Activated CD4-positive, CD25-positive, alpha-beta regulatory T cell treated with anti-CD3 and anti-CD28 coated beads, Interleukin-2, amount 50 U/mL, for 72 hours (primary cell): ENCODE results near the gene AGAP5.

ENCODE experiments used
- DNase-seq: peaks from one replicate; pipeline ENCODE4 v3.0.0; 2021

The AGAP5 gene

GRCh38 chr10:73650537-73651331 is 47.2 kb downstream of the AGAP5 start:
- no peak for DNase-seq

GRCh38 chr10:73649876-73650536 is 47.9 kb downstream of the AGAP5 start:
- DNase-seq, result no peak

GRCh38 chr10:73648975-73649829 is 48.7 kb downstream of the AGAP5 start:
- DNase-seq, result no peak

GRCh38 chr10:73647875-73648651 is 49.8 kb downstream of the AGAP5 start:
- no peak for DNase-seq

- DNase-seq, result peak; percentile 43
These were observed 50.6 kb downstream of the AGAP5 start for GRCh38 chr10:73647211-73647874.

GRCh38 chr10:73646598-73647041 is 51.3 kb downstream of the AGAP5 start:
- no peak for DNase-seq

GRCh38 chr10:73645251-73645650 is 52.7 kb downstream of the AGAP5 start:
- DNase-seq, result no peak

- DNase-seq, result no peak
These were observed 53.1 kb downstream of the AGAP5 start for GRCh38 chr10:73644767-73645166.

- DNase-seq, result no peak
These were observed 53.7 kb downstream of the AGAP5 start for GRCh38 chr10:73644015-73644743.

- no peak for DNase-seq
These were observed 54.5 kb downstream of the AGAP5 start for GRCh38 chr10:73643362-73643761.

- no peak for DNase-seq
These were observed 56.4 kb downstream of the AGAP5 start, which contains the start of gene MYOZ1 for GRCh38 chr10:73641328-73642060. Gene MYOZ1 (minus strand): TSS chr10:73641474. CDS start chr10:73640017, 1,457 bp downstream.

- no peak for DNase-seq
These were observed 58.6 kb downstream of the AGAP5 start for GRCh38 chr10:73639286-73639685.

GRCh38 chr10:73635781-73636180 is 62.1 kb downstream of the AGAP5 start:
- DNase-seq, result no peak

GRCh38 chr10:73634421-73634820 is 63.5 kb downstream of the AGAP5 start:
- DNase-seq, result no peak

- DNase-seq, result no peak
These were observed 68.7 kb downstream of the AGAP5 start for GRCh38 chr10:73629165-73629564.

- no peak for DNase-seq
These were observed 69.5 kb downstream of the AGAP5 start for GRCh38 chr10:73628405-73628804.

- DNase-seq, result no peak
These were observed 70.6 kb downstream of the AGAP5 start for GRCh38 chr10:73627300-73627699.

- peak; percentile 88 for DNase-seq
These were observed 71.8 kb downstream of the AGAP5 start for GRCh38 chr10:73625884-73626752.
